ENCODE data around the gene CMTM2.

Gene CMTM2

DNA sequence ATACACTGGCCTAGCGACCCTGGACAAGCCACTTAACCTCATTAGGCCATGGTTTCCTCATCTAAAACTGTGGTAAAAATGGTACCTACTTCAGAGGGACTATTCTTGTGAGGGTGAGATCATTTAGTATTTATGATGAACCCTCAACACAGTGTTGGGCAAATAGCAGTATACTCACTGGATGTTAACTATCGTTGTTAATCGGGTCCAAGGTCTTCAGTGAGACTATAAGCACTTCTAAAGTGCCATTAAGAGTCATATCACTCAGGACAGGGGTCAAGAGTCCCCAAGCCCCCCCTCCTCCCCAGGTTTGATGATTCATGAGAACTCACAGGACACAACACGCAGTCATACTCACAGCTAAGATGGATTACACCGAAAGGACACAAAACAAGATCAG lies 40.4 kb upstream of the CMTM2 start:
- Mint-ChIP-seq H3K9me3 (no peaks in the 10 kb centered on the region), H3K27me3 (ENCODE audit: low read depth) (no peaks in the 10 kb centered on the region), H3K27ac (no peak overlapping the region), H3K4me1 (peaks cover 10% of the 10 kb centered on the region), H3K36me3 (ENCODE audit: low read depth) (peaks cover 42% of the 10 kb centered on the region), H3K4me3 (no peak overlapping the region)
- TF ChIP-seq, protein P1, sequence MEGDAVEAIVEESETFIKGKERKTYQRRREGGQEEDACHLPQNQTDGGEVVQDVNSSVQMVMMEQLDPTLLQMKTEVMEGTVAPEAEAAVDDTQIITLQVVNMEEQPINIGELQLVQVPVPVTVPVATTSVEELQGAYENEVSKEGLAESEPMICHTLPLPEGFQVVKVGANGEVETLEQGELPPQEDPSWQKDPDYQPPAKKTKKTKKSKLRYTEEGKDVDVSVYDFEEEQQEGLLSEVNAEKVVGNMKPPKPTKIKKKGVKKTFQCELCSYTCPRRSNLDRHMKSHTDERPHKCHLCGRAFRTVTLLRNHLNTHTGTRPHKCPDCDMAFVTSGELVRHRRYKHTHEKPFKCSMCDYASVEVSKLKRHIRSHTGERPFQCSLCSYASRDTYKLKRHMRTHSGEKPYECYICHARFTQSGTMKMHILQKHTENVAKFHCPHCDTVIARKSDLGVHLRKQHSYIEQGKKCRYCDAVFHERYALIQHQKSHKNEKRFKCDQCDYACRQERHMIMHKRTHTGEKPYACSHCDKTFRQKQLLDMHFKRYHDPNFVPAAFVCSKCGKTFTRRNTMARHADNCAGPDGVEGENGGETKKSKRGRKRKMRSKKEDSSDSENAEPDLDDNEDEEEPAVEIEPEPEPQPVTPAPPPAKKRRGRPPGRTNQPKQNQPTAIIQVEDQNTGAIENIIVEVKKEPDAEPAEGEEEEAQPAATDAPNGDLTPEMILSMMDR (IDR thresholded peaks at IDR 0.05; ENCODE audit: unreplicated experiment in 3 of 3) = no peak

DNA sequence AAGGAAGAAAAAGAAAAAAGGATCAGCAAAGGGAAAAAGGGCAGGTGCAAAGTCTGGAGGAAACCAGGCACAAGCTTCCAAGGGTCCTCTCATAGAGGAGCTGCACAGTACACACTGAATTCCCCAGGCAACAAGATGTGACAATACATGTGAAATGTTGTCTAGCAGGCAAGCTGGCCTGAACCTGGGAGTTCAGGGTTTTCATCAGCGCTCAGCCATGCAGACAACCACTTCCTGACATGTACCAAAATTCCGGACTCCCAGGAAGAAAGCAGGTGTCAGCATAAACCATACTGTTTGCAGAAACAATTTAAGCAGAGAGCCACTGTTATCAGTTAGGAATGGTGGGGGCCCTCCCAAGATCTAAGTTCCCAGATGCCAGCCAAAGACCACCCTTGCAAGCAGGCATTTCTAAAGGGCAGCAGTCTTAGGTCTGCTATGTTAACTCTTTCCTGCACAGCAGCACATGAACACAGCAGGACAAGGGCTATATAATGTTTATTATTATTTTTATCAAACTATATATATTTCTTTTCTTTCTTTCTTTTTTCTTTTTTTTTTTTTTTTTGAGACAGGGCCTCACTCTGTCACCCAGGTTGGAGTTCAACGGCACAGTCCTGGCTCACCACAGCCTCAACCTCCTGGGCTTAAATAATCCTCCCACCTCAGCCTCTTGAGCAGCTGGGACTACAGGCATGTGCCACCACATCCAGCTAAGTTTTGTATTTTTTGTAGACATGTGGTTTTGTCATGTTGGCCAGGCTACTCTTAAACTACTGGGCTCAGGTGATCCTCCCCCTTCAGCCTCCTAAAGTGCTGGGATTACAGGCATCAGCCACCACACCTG lies 39.4 kb upstream of the CMTM2 start:
- Mint-ChIP-seq H3K36me3 (ENCODE audit: low read depth) (peaks cover 43% of the 10 kb centered on the region), H3K27me3 (ENCODE audit: low read depth) (no peaks in the 10 kb centered on the region), H3K4me3 (no peak overlapping the region), H3K4me1 (peaks cover 10% of the 10 kb centered on the region), H3K9me3 (no peaks in the 10 kb centered on the region), H3K27ac (no peak overlapping the region)
- TF ChIP-seq, protein P1 (IDR thresholded peaks at IDR 0.05; ENCODE audit: unreplicated experiment in 3 of 3) = no peak

DNA sequence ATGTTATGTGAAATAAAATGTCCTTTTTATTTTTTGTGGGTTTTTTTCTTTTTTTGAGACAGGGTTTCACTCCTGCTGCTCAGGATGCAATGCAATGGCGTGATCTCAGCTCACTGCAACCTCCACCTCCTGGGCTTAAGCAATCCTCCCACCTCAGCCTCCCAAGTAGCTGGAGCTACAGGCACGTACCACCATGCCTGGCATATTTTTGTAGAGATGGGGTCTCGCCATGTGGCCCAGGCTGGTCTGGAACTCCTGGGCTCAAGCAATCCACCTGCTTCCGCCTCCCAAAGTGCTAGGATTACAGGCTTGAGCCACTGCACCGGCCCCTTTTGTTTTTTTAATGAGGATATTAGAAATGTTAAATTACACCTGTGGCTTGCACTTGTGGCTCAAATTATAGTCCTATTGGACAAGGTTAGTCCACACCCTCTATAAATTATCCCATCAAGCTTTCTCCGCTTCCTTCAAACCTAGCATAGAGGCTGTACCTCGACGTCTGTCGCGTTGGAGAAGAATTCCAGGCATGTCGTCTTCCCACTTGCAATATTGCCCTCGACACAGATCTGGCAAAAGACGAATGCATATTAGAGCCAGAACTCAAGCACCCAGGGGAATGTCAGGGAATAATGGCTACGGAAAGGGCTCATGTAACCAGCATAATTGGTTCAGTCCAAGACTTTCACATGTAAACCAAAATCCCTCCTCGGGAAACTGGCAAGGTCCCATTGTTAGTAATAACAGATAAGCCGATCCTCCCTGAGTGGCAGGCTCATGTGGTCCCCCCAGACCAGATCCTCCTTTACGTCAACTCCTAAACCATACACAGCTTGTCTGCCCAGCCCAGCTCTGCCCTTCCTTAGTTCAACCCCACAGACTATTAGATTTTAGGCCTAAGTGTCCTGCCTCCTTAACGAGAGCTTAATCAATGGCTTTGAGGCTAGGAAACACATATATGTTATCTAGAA lies 37.6 kb upstream of the CMTM2 start:
- Mint-ChIP-seq H3K27ac (peak overlapping the region in 2 of 3 experiments; percentile 2 to 38), H3K9me3 (no peaks in the 10 kb centered on the region), H3K4me1 (peaks cover 10% of the 10 kb centered on the region), H3K4me3 (no peak overlapping the region), H3K27me3 (ENCODE audit: low read depth) (no peaks in the 10 kb centered on the region), H3K36me3 (ENCODE audit: low read depth) (peaks cover 46% of the 10 kb centered on the region)
- TF ChIP-seq, protein P1 (IDR thresholded peaks at IDR 0.05; ENCODE audit: unreplicated experiment in 3 of 3) = no peak

DNA sequence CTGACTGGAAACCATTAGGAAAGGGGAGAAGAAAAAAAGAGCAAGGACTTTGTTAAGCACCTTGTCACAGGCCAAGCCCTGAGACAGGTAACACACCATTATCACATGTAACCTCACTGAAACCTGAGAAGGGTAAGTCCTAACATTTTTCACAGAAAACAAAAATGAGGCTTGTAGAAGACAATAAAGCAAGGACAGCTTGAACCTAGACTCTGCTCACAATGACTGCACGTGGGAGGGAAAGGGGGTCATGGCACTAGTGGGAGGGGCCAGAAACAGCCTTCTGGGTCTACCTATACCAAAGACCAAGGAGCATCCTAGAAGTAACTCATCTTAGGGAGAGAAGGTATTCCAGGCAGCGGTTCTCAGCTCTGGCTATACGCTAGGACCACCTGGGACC lies 36.9 kb upstream of the CMTM2 start:
- Mint-ChIP-seq H3K4me3 (no peak overlapping the region), H3K9me3 (no peaks in the 10 kb centered on the region), H3K4me1 (peaks cover 10% of the 10 kb centered on the region), H3K27ac (peak overlapping the region in 2 of 3 experiments; percentile 2 to 38), H3K27me3 (ENCODE audit: low read depth) (no peaks in the 10 kb centered on the region), H3K36me3 (ENCODE audit: low read depth) (peaks cover 44% of the 10 kb centered on the region)
- TF ChIP-seq, protein P1 (IDR thresholded peaks at IDR 0.05; ENCODE audit: unreplicated experiment in 3 of 3) = no peak

DNA sequence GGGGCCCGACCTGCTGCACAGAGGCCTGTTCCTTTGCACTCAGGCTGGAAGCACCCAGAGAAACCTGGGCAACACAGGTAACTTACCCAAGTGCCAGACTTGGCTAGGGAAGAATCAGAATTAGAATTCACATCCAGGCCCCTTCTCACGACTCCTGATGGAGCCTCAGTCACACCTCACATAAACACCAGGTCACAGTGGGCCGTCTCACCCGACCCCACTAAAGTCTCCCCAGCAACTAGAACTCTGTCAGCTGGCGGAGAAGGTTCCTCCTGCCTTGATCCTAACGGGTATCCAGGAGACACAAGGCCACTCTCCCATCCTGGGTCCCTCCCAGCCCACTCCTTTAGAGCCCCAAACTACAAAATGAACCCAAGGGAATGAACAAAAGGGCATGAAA lies 35.7 kb upstream of the CMTM2 start:
- H3K27ac Mint-ChIP-seq = no peak overlapping the region
- TF ChIP-seq, protein P1 (IDR thresholded peaks at IDR 0.05; ENCODE audit: unreplicated experiment in 3 of 3) = no peak
- no peaks in the 10 kb centered on the region for H3K9me3 Mint-ChIP-seq
- peaks cover 16% of the 10 kb centered on the region for H3K4me1 Mint-ChIP-seq
- no peak overlapping the region for H3K4me3 Mint-ChIP-seq
- no peaks in the 10 kb centered on the region for H3K27me3 Mint-ChIP-seq (ENCODE audit: low read depth)
- H3K36me3 Mint-ChIP-seq (ENCODE audit: low read depth) = peaks cover 39% of the 10 kb centered on the region

Data from nephron (organoid).